ENCODE measurements around the gene STAG1. TPM values are rescaled to one million over a fixed set of nuclear protein-coding genes. Genes with fewer than 3 reads are reported as not detected.

STAG1 gene
- total and polyA plus RNA-seq, 4 donors, result 4.6 to 28.0 (median 16.6) TPM

DNA sequence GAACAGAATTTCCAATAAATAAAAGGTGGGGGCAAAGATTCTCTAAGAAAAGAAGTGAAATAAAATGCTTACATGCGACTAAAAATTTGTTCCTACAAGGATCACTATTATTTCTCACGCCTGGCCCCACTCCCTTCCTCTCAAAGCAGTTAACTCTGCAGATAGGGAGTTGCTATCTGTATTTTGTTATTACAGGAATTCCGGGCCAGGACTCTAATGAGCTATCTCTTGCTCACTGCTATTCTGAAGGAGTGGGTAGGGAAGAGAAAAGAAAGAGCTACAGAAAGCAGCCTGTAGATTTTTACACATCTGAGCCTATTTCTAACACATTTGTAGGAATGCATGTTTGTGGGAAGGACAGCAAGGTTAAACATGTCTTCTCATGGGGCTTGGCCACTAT lies 361.6 kb downstream of the STAG1 start:
- WGBS, result 76% methylated on average over 3 of the region's 3 CpGs
- Histone ChIP-seq H3K9me3 (ENCODE audit: control insufficient read depth in 4 of 4, low read length in 3 of 4) (no peaks in the 10 kb centered on the region), H3K36me3 (ENCODE audit: control insufficient read depth in 4 of 4, insufficient read depth in 3 of 4, low read depth in 1 of 4, low read length in 3 of 4) (no peaks in the 10 kb centered on the region), H3K27me3 (ENCODE audit: control insufficient read depth in 4 of 4, insufficient read depth in 4 of 4, low read length in 3 of 4) (no peaks in the 10 kb centered on the region), H3K4me3 (ENCODE audit: low read depth in 1 of 3, low read length in 3 of 3) (no peak overlapping the region), H3K27ac (ENCODE audit: low read depth in 1 of 2, low read length in 2 of 2) (no peak overlapping the region), H3K4me1 (ENCODE audit: control insufficient read depth in 4 of 4, insufficient read depth in 4 of 4, low read length in 3 of 4) (peaks cover 0 to 9% (median 0%) of the 10 kb centered on the region in 4 donors), H3K9ac (ENCODE audit: low read depth in 1 of 2, low read length in 2 of 2) (no peak overlapping the region)
- DNase-seq (ENCODE audit: low spot score), result no peak
- TF ChIP-seq RXRA (IDR thresholded peaks at IDR 0.05) (no peak), NR2F2 (IDR thresholded peaks at IDR 0.05) (peak; percentile 42)

GRCh38 chr3:136387031-136387430 lies 365.1 kb downstream of the STAG1 start:
- Histone ChIP-seq H3K4me1 (ENCODE audit: control insufficient read depth in 4 of 4, insufficient read depth in 4 of 4, low read length in 3 of 4) (no peaks in the 10 kb centered on the region), H3K4me3 (ENCODE audit: low read depth in 1 of 3, low read length in 3 of 3) (no peak overlapping the region), H3K9me3 (ENCODE audit: control insufficient read depth in 4 of 4, low read length in 3 of 4) (no peaks in the 10 kb centered on the region), H3K27ac (ENCODE audit: low read depth in 1 of 2, low read length in 2 of 2) (no peak overlapping the region), H3K36me3 (ENCODE audit: control insufficient read depth in 4 of 4, insufficient read depth in 3 of 4, low read depth in 1 of 4, low read length in 3 of 4) (no peaks in the 10 kb centered on the region), H3K9ac (ENCODE audit: low read depth in 1 of 2, low read length in 2 of 2) (no peak overlapping the region), H3K27me3 (ENCODE audit: control insufficient read depth in 4 of 4, insufficient read depth in 4 of 4, low read length in 3 of 4) (no peaks in the 10 kb centered on the region)
- no peak for DNase-seq (ENCODE audit: low spot score)
- TF ChIP-seq RXRA (IDR thresholded peaks at IDR 0.05) (no peak), HNF4G (IDR thresholded peaks at IDR 0.05) (no peak), GABPA (IDR thresholded peaks at IDR 0.05 in 1 of 2, conservative IDR thresholded peaks at IDR 0.05 in 1 of 2) (no peak), TAF1 (conservative IDR thresholded peaks at IDR 0.05) (no peak), MAX (IDR thresholded peaks at IDR 0.05) (no peak), YY1 (IDR thresholded peaks at IDR 0.05) (no peak), NR2F2 (IDR thresholded peaks at IDR 0.05) (no peak)
- WGBS, result 50% methylated on average over 1 of the region's 1 CpG

GRCh38 chr3:136385457-136385856 lies 366.7 kb downstream of the STAG1 start:
- no peaks in the 10 kb centered on the region for H3K27me3 ChIP-seq (ENCODE audit: control insufficient read depth in 4 of 4, insufficient read depth in 4 of 4, low read length in 3 of 4)
- no peaks in the 10 kb centered on the region for H3K4me1 ChIP-seq (ENCODE audit: control insufficient read depth in 4 of 4, insufficient read depth in 4 of 4, low read length in 3 of 4)
- H3K4me3 ChIP-seq (ENCODE audit: low read depth in 1 of 3, low read length in 3 of 3), result no peak overlapping the region
- no peak overlapping the region for H3K9ac ChIP-seq (ENCODE audit: low read depth in 1 of 2, low read length in 2 of 2)
- H3K36me3 ChIP-seq (ENCODE audit: control insufficient read depth in 4 of 4, insufficient read depth in 3 of 4, low read depth in 1 of 4, low read length in 3 of 4), result no peaks in the 10 kb centered on the region
- WGBS, result 86% methylated on average over 2 of the region's 2 CpGs
- TF ChIP-seq ATF3 (IDR thresholded peaks at IDR 0.05), result no peak
- TF ChIP-seq TAF1 (conservative IDR thresholded peaks at IDR 0.05), result no peak
- no peak for TF ChIP-seq SP1 (IDR thresholded peaks at IDR 0.05)
- TF ChIP-seq FOXA1 (IDR thresholded peaks at IDR 0.05), result no peak
- TF ChIP-seq EGR1 (IDR thresholded peaks at IDR 0.05; ENCODE audit: low read depth in 2 of 2), result no peak
- no peak for TF ChIP-seq FOXA2 (IDR thresholded peaks at IDR 0.05)
- TF ChIP-seq, protein P1, sequence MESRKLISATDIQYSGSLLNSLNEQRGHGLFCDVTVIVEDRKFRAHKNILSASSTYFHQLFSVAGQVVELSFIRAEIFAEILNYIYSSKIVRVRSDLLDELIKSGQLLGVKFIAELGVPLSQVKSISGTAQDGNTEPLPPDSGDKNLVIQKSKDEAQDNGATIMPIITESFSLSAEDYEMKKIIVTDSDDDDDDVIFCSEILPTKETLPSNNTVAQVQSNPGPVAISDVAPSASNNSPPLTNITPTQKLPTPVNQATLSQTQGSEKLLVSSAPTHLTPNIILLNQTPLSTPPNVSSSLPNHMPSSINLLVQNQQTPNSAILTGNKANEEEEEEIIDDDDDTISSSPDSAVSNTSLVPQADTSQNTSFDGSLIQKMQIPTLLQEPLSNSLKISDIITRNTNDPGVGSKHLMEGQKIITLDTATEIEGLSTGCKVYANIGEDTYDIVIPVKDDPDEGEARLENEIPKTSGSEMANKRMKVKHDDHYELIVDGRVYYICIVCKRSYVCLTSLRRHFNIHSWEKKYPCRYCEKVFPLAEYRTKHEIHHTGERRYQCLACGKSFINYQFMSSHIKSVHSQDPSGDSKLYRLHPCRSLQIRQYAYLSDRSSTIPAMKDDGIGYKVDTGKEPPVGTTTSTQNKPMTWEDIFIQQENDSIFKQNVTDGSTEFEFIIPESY (IDR thresholded peaks at IDR 0.05), result no peak
- no peak for TF ChIP-seq HNF4A (conservative IDR thresholded peaks at IDR 0.05)
- no peak for TF ChIP-seq GABPA (IDR thresholded peaks at IDR 0.05 in 1 of 2, conservative IDR thresholded peaks at IDR 0.05 in 1 of 2)
- TF ChIP-seq JUND (IDR thresholded peaks at IDR 0.05), result no peak
- TF ChIP-seq RXRA (IDR thresholded peaks at IDR 0.05), result no peak
- no peak for TF ChIP-seq NR2F2 (IDR thresholded peaks at IDR 0.05)
- TF ChIP-seq MAX (IDR thresholded peaks at IDR 0.05), result no peak
- TF ChIP-seq HNF4G (IDR thresholded peaks at IDR 0.05), result no peak
- H3K9me3 ChIP-seq (ENCODE audit: control insufficient read depth in 4 of 4, low read length in 3 of 4), result no peaks in the 10 kb centered on the region
- DNase-seq (ENCODE audit: low spot score), result no peak
- H3K27ac ChIP-seq (ENCODE audit: low read depth in 1 of 2, low read length in 2 of 2), result no peak overlapping the region
